Measurements from ENCODE around the gene MARCHF11.

DNA sequence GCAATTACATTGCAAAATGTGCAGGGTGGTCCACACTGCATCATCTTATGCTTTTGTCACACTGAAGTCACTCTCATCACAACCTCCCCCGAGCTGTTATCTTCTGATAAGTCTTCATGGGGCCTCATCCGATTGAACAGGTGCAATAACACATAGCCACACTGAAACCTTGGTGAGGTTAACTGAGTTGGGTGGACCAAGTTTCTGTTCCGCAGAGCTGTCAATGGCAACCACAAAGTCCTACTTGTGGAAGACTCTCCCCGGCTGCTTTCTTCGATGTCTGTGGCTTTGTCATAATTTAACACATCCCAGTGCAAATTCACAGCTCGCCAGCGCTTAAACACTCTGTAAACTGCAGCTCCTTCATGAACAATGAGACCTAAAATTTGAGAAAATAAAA, 112.2 kb downstream of the MARCHF11 start:
- TF ChIP-seq FOXM1 (IDR thresholded peaks at IDR 0.05; ENCODE audit: borderline replicate concordance) (no peak), ARNT (IDR thresholded peaks at IDR 0.05) (no peak)
